GM06990 (cell line): ENCODE data around the gene CTXN3.

ENCODE experiments used
- DNase-seq: peaks from one replicate; pipeline ENCODE4 v3.0.0-alpha.2; 2011; ENCODE audit not compliant: insufficient read length; ENCODE audit errors: extremely low read depth
- H3K27me3 ChIP-seq: replicated peaks from 2 replicates; pipeline ENCODE4 v1.6.0; 2011; ENCODE audit warnings: low read length; ENCODE audit not compliant: control insufficient read depth, insufficient read depth
- H3K36me3 ChIP-seq: 2 replicates; pipeline ENCODE4 v1.5.1; 2011; ENCODE audit warnings: low read length; ENCODE audit not compliant: control insufficient read depth, insufficient read depth
- H3K4me3 ChIP-seq: replicated peaks from 2 replicates; pipeline ENCODE4 v1.5.1; 2011; ENCODE audit warnings: low read depth, mild to moderate bottlenecking, control low read depth, low read length
- CTCF ChIP-seq: IDR thresholded peaks from 2 replicates; pipeline ENCODE4 v1.5.1; 2011; ENCODE audit warnings: low read length, control low read depth, mild to moderate bottlenecking, inconsistent platforms; ENCODE audit not compliant: insufficient read depth, poor library complexity, severe bottlenecking

Gene CTXN3

DNA sequence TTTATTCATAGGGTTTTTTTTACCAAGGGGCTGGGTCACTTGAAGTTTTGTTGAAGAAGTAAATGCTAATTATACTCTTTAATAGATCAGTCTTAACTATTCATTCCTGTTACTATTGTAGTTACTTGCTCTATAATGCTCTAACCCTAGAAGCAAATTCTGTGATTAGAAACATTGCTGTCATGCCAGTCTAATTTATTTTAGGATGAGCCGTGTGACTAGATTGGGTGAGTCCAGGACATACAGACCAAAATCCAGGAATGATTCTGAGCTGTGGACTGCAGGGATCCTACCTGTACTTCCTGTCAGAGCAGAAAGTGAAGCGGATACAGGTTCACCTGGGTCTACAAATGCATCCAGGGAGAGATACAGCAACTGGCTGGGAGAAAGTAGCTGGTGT lies 53.6 kb downstream of the CTXN3 start:
- Histone ChIP-seq H3K27me3 (no peaks in the 10 kb centered on the region), H3K4me3 (no peak overlapping the region), H3K36me3 (no peaks in the 10 kb centered on the region)
- DNase-seq: no peak
- TF ChIP-seq CTCF: no peak

- Histone ChIP-seq H3K36me3 (no peaks in the 10 kb centered on the region), H3K27me3 (no peaks in the 10 kb centered on the region), H3K4me3 (no peak within 1 kb of the TSS)
- TF ChIP-seq CTCF: no peak
- no peak for DNase-seq
These were observed 54.2 kb downstream of the CTXN3 start, which contains the start of gene CCDC192 for GRCh38 chr5:127702926-127703561. Gene CCDC192 (plus strand): TSS chr5:127703391. CDS start chr5:127703446, 55 bp downstream.

DNA sequence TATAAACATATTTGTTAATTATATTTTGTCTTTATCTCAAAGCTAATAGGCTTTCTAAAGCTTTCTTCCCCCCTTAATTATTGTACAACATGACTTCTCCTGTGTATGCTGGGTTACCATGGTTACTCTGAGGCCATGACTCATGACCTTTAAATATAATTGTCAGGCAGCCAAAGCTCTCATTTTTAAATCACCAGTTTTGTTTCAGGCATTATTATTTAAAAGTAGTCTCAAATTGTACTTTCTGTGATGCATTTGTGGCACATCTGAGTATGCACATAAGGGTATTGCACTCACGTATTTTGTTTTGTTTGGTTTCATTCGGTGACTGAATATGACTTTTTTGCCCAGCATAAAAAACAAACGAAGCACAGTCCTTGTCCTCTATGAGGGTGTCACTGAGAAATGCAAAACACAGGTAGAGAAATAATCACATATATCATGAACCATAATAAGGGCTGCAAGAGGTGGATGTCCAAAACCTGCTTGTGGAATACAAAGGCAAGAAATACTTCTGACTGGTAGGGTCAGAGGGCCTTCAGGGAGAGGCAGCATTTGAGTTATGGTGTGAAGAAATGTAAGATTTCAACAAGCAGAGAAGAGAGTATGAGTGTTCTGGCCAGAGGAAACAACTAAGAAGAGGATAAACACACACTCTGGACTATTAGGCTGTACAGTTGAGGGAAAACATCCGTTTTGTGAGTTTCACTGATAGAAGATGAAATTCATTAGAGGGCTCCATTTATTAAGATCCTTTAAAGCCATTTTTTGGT lies 56.4 kb downstream of the CTXN3 start:
- TF ChIP-seq CTCF: no peak
- Histone ChIP-seq H3K36me3 (no peaks in the 10 kb centered on the region), H3K27me3 (no peaks in the 10 kb centered on the region), H3K4me3 (no peak overlapping the region)
- DNase-seq: no peak

- DNase-seq: no peak
- no peak overlapping the region for H3K4me3 ChIP-seq
- H3K36me3 ChIP-seq: no peaks in the 10 kb centered on the region
- TF ChIP-seq CTCF: no peak
- no peaks in the 10 kb centered on the region for H3K27me3 ChIP-seq
These were observed 57.8 kb downstream of the CTXN3 start for GRCh38 chr5:127706691-127707090.

- Histone ChIP-seq H3K4me3 (no peak overlapping the region), H3K27me3 (no peaks in the 10 kb centered on the region), H3K36me3 (no peaks in the 10 kb centered on the region)
- TF ChIP-seq CTCF: no peak
- DNase-seq: no peak
These were observed 58.3 kb downstream of the CTXN3 start for GRCh38 chr5:127707209-127707608.
